Liver (tissue), 9 donors: ENCODE results near the gene EHD4. TPM values are rescaled to one million over a fixed set of nuclear protein-coding genes. Genes with fewer than 3 reads are reported as not detected.

ENCODE experiments used
- DNase-seq: peaks from one replicate; pipeline ENCODE4 v3.0.0-alpha.2; 2017; ENCODE audit warnings: low spot score
- H3K27ac ChIP-seq, 2 donors: one replicate each; pipeline ENCODE4 v1.7.0; 2013; ENCODE audit warnings: inconsistent platforms in 2 of 2, low read length in 2 of 2, control low read depth in 1 of 2, low read depth in 1 of 2, mild to moderate bottlenecking in 1 of 2
- H3K27me3 ChIP-seq, 4 donors: one replicate each; pipeline versions ENCODE4 v1.6.1 to v1.7.0; 2013; ENCODE audit warnings: low read length in 3 of 4, inconsistent platforms in 1 of 4, mild to moderate bottlenecking in 1 of 4, moderate library complexity in 1 of 4; ENCODE audit not compliant: control insufficient read depth in 4 of 4, insufficient read depth in 4 of 4
- H3K36me3 ChIP-seq, 4 donors: one replicate each; pipeline versions ENCODE4 v1.6.1 to v1.7.0; 2013; ENCODE audit warnings: low read length in 3 of 4, mild to moderate bottlenecking in 3 of 4, low read depth in 1 of 4, moderate library complexity in 1 of 4; ENCODE audit not compliant: control insufficient read depth in 4 of 4, insufficient read depth in 3 of 4
- H3K4me1 ChIP-seq, 4 donors: one replicate each; pipeline versions ENCODE4 v1.6.1 to v1.7.0; 2013; ENCODE audit warnings: low read length in 3 of 4, mild to moderate bottlenecking in 3 of 4, moderate library complexity in 1 of 4; ENCODE audit not compliant: control insufficient read depth in 4 of 4, insufficient read depth in 4 of 4
- H3K4me3 ChIP-seq, 3 donors: one replicate each; pipeline versions ENCODE4 v1.6.1 to v1.7.0; 2013; ENCODE audit warnings: low read length in 3 of 3, control low read depth in 1 of 3, low read depth in 1 of 3, mild to moderate bottlenecking in 1 of 3
- H3K9ac ChIP-seq, 2 donors: one replicate each; pipeline ENCODE4 v1.7.0; 2013; ENCODE audit warnings: low read length in 2 of 2, mild to moderate bottlenecking in 2 of 2, moderate library complexity in 2 of 2, control low read depth in 1 of 2, low read depth in 1 of 2
- H3K9me3 ChIP-seq, 4 donors: one replicate each; pipeline versions ENCODE4 v1.6.1 to v1.7.0; 2013; ENCODE audit warnings: low read length in 3 of 4; ENCODE audit not compliant: control insufficient read depth in 4 of 4
- ATF3 ChIP-seq: IDR thresholded peaks from 2 replicates; pipeline ENCODE4 v1.6.1; 2016; ENCODE audit warnings: antibody characterized with exemption
- CTCF ChIP-seq: fragments of 150-350 bp; IDR thresholded peaks from 2 replicates; pipeline ENCODE4 v1.5.1; 2017; ENCODE audit warnings: improper control_type of control experiment, low read depth, low read length; ENCODE audit not compliant: missing input control
- EGR1 ChIP-seq, 2 donors: IDR thresholded peaks; 2 replicates each; pipeline ENCODE4 v1.6.1; 2016 to 2018; ENCODE audit warnings: antibody characterized with exemption in 2 of 2, low read depth in 2 of 2
- FOXA1 ChIP-seq: IDR thresholded peaks from 2 replicates; pipeline ENCODE4 v1.6.1; 2016; ENCODE audit warnings: antibody characterized with exemption
- FOXA2 ChIP-seq: IDR thresholded peaks from 2 replicates; pipeline ENCODE4 v1.6.1; 2016; ENCODE audit warnings: antibody characterized with exemption
- GABPA ChIP-seq, 2 donors: IDR thresholded peaks in 1 of 2; conservative IDR thresholded peaks in 1 of 2; 2 replicates each; pipeline ENCODE4 v1.6.1; 2016; ENCODE audit warnings: antibody characterized with exemption in 2 of 2, mild to moderate bottlenecking in 1 of 2, moderate library complexity in 1 of 2
- HNF4A ChIP-seq, 2 donors: conservative IDR thresholded peaks; 2 replicates each; pipeline ENCODE4 v1.6.1; 2016; ENCODE audit warnings: antibody characterized with exemption in 2 of 2, mild to moderate bottlenecking in 2 of 2
- HNF4G ChIP-seq: IDR thresholded peaks from 2 replicates; pipeline ENCODE4 v1.6.1; 2016; ENCODE audit warnings: antibody characterized with exemption
- JUND ChIP-seq, 2 donors: IDR thresholded peaks; 2 replicates each; pipeline ENCODE4 v1.6.1; 2016; ENCODE audit warnings: antibody characterized with exemption in 2 of 2
- MAX ChIP-seq: IDR thresholded peaks from 2 replicates; pipeline ENCODE4 v1.6.1; 2016; ENCODE audit warnings: antibody characterized with exemption
- NR2F2 ChIP-seq: IDR thresholded peaks from 2 replicates; pipeline ENCODE4 v1.6.1; 2016; ENCODE audit warnings: antibody characterized with exemption
- RAD21 ChIP-seq, 2 donors: IDR thresholded peaks; 2 replicates each; pipeline ENCODE4 v1.6.1; 2016; ENCODE audit warnings: antibody characterized with exemption in 2 of 2, mild to moderate bottlenecking in 2 of 2
- REST ChIP-seq: IDR thresholded peaks from 2 replicates; pipeline ENCODE4 v1.6.1; 2016; ENCODE audit warnings: antibody characterized with exemption, mild to moderate bottlenecking
- RXRA ChIP-seq, 2 donors: IDR thresholded peaks; 2 replicates each; pipeline ENCODE4 v1.6.1; 2017 to 2018; ENCODE audit warnings: antibody characterized with exemption in 2 of 2, mild to moderate bottlenecking in 1 of 2
- SP1 ChIP-seq: IDR thresholded peaks from 2 replicates; pipeline ENCODE4 v1.6.1; 2018; ENCODE audit warnings: antibody characterized with exemption, mild to moderate bottlenecking
- TAF1 ChIP-seq: conservative IDR thresholded peaks from 2 replicates; pipeline ENCODE4 v1.6.1; 2016; ENCODE audit warnings: antibody characterized with exemption, mild to moderate bottlenecking
- YY1 ChIP-seq: IDR thresholded peaks from 2 replicates; pipeline ENCODE4 v1.6.1; 2016; ENCODE audit warnings: antibody characterized with exemption, mild to moderate bottlenecking
- ZBTB33 ChIP-seq: IDR thresholded peaks from 2 replicates; pipeline ENCODE4 v1.6.1; 2016; ENCODE audit warnings: antibody characterized with exemption
- WGBS: extraction: QIAGEN DNeasy Blood & Tissue Kit; methylation state at CpG from one replicate; pipeline ENCODE4 v1.1.7; 2013; 5-methylcytosine and 5-hydroxymethylcytosine counted together
- polyA plus RNA-seq, 2 donors: library from polyadenylated mRNA; stranded (reverse) in 1 of 2; unstranded in 1 of 2; fragments of 200-250 nt in 1 of 2; fragments of >200 nt in 1 of 2; fragmentation: Nextera tagmentation in 1 of 2; extraction: Ambion mirVana in 1 of 2; gene quantifications; one replicate each; pipeline versions ENCODE4 v1.2.1 to v1.2.3, GENCODE V29; 2013 to 2015
- total RNA-seq, 2 donors: library from RNA; depleted of rRNA; stranded (reverse); fragments of >200 nt; gene quantifications; one replicate each; pipeline ENCODE4 v1.2.3, GENCODE V29; 2014
- donor health status: healthy.
- donor health status: healthy.
- donor health status: healthy.
- donor health status: healthy.
- donor health status: healthy.

The EHD4 gene
- total and polyA plus RNA-seq, 4 donors = 3.3 to 10.0 (median 6.2) TPM

- Histone ChIP-seq H3K4me3 (no peak overlapping the region), H3K4me1 (peaks cover 7 to 20% (median 13%) of the 10 kb centered on the region in 4 donors), H3K9me3 (peaks cover 0 to 9% (median 0%) of the 10 kb centered on the region in 4 donors), H3K27ac (no peak overlapping the region), H3K9ac (no peak overlapping the region), H3K36me3 (peaks cover 0 to 5% (median 2%) of the 10 kb centered on the region in 4 donors), H3K27me3 (no peaks in the 10 kb centered on the region)
- no peak for TF ChIP-seq FOXA2
- no peak for TF ChIP-seq SP1
- TF ChIP-seq YY1 = no peak
- no peak for TF ChIP-seq JUND (IDR thresholded peaks at IDR 0.05)
- TF ChIP-seq GABPA (IDR thresholded peaks at IDR 0.05 in 1 of 2, conservative IDR thresholded peaks at IDR 0.05 in 1 of 2) = no peak
- TF ChIP-seq NR2F2 = no peak
- TF ChIP-seq RAD21 (IDR thresholded peaks at IDR 0.05) = no peak
- TF ChIP-seq ZBTB33 = no peak
- TF ChIP-seq HNF4G = no peak
- WGBS = 96% methylated on average over 30 of the region's 30 CpGs
- DNase-seq = no peak
These were observed 53.0 kb downstream of the EHD4 start for GRCh38 chr15:41919201-41919820.

GRCh38 chr15:41918506-41919126, 53.7 kb downstream of the EHD4 start:
- Histone ChIP-seq H3K27ac (no peak overlapping the region), H3K9ac (no peak overlapping the region), H3K4me1 (peaks cover 7 to 20% (median 13%) of the 10 kb centered on the region in 4 donors), H3K36me3 (peaks cover 0 to 5% (median 2%) of the 10 kb centered on the region in 4 donors), H3K4me3 (no peak overlapping the region), H3K9me3 (peaks cover 0 to 9% (median 0%) of the 10 kb centered on the region in 4 donors), H3K27me3 (no peaks in the 10 kb centered on the region)
- WGBS = 97% methylated on average over 8 of the region's 8 CpGs
- DNase-seq = no peak
- no peak for TF ChIP-seq EGR1 (IDR thresholded peaks at IDR 0.05; ENCODE audit: low read depth in 2 of 2)
- no peak for TF ChIP-seq MAX
- TF ChIP-seq REST = no peak
- no peak for TF ChIP-seq JUND (IDR thresholded peaks at IDR 0.05)
- TF ChIP-seq NR2F2 = no peak
- no peak for TF ChIP-seq SP1
- TF ChIP-seq TAF1 = no peak
- TF ChIP-seq YY1 = no peak
- no peak for TF ChIP-seq ZBTB33
- no peak for TF ChIP-seq RXRA (IDR thresholded peaks at IDR 0.05)
- no peak for TF ChIP-seq FOXA2
- no peak for TF ChIP-seq GABPA (IDR thresholded peaks at IDR 0.05 in 1 of 2, conservative IDR thresholded peaks at IDR 0.05 in 1 of 2)
- TF ChIP-seq RAD21 (IDR thresholded peaks at IDR 0.05) = no peak
- TF ChIP-seq HNF4G = no peak
- TF ChIP-seq ATF3 = no peak
- TF ChIP-seq CTCF = no peak
- no peak for TF ChIP-seq HNF4A (conservative IDR thresholded peaks at IDR 0.05)
- TF ChIP-seq FOXA1 = no peak
